ELF-1 (cell line): ENCODE measurements around the gene ITGA8.
A peak's percentile ranks its signal among the peaks of the same experiment; 100 is the strongest.

Source experiments
- DNase-seq: peaks from one replicate; pipeline ENCODE4 v3.0.0-alpha.2; 2016; ENCODE audit warnings: low read depth, low spot score

Gene ITGA8

GRCh38 chr10:15464381-15464780 lies 255.3 kb downstream of the ITGA8 start:
- DNase-seq, result peak; percentile 49
